GM06990 (cell line): ENCODE data around the gene BEND3.
"Not testable (repeated sequence)": the region's sequence is repeated elsewhere in the genome, so short reads cannot be mapped to it uniquely, and the experiment has no call there.

Experiments used
- DNase-seq: peaks from one replicate; pipeline ENCODE4 v3.0.0-alpha.2; 2011; ENCODE audit not compliant: insufficient read length; ENCODE audit errors: extremely low read depth
- H3K27me3 ChIP-seq: replicated peaks from 2 replicates; pipeline ENCODE4 v1.6.0; 2011; ENCODE audit warnings: low read length; ENCODE audit not compliant: control insufficient read depth, insufficient read depth
- H3K36me3 ChIP-seq: 2 replicates; pipeline ENCODE4 v1.5.1; 2011; ENCODE audit warnings: low read length; ENCODE audit not compliant: control insufficient read depth, insufficient read depth
- H3K4me3 ChIP-seq: replicated peaks from 2 replicates; pipeline ENCODE4 v1.5.1; 2011; ENCODE audit warnings: low read depth, mild to moderate bottlenecking, control low read depth, low read length
- CTCF ChIP-seq: IDR thresholded peaks from 2 replicates; pipeline ENCODE4 v1.5.1; 2011; ENCODE audit warnings: low read length, control low read depth, mild to moderate bottlenecking, inconsistent platforms; ENCODE audit not compliant: insufficient read depth, poor library complexity, severe bottlenecking

BEND3 gene

GRCh38 chr6:107103082-107103481 lies 12.2 kb downstream of the BEND3 start:
- no peaks in the 10 kb centered on the region; the same call in 1 of the 2 replicates for H3K36me3 ChIP-seq
- DNase-seq: no peak
- H3K4me3 ChIP-seq: no peak overlapping the region
- no peaks in the 10 kb centered on the region for H3K27me3 ChIP-seq
- no peak for TF ChIP-seq CTCF

GRCh38 chr6:107102414-107102805 lies 12.9 kb downstream of the BEND3 start:
- no peak for TF ChIP-seq CTCF
- H3K4me3 ChIP-seq: no peak overlapping the region

GRCh38 chr6:107101686-107102413 lies 13.5 kb downstream of the BEND3 start:
- Histone ChIP-seq H3K36me3 (no peaks in the 10 kb centered on the region; the same call in 1 of the 2 replicates), H3K27me3 (no peaks in the 10 kb centered on the region), H3K4me3 (no peak overlapping the region)
- DNase-seq: no peak
- TF ChIP-seq CTCF: no peak

More at GRCh38 chr6:107102414-107102805, 12.9 kb downstream of the BEND3 start:
- Histone ChIP-seq H3K36me3 (no peaks in the 10 kb centered on the region; the same call in 1 of the 2 replicates), H3K27me3 (no peaks in the 10 kb centered on the region)
- no peak for DNase-seq

GRCh38 chr6:107101211-107101610 lies 14.1 kb downstream of the BEND3 start:
- Histone ChIP-seq H3K27me3 (no peaks in the 10 kb centered on the region), H3K4me3 (no peak overlapping the region), H3K36me3 (no peaks in the 10 kb centered on the region; the same call in 1 of the 2 replicates)
- TF ChIP-seq CTCF: no peak
- no peak for DNase-seq

- Histone ChIP-seq H3K27me3 (no peaks in the 10 kb centered on the region), H3K4me3 (no peak overlapping the region), H3K36me3 (no peaks in the 10 kb centered on the region; the same call in 1 of the 2 replicates)
- no peak for DNase-seq
- no peak for TF ChIP-seq CTCF
These were observed 16.6 kb downstream of the BEND3 start for GRCh38 chr6:107098436-107099307.

- not testable (repeated sequence) for H3K4me3 ChIP-seq, H3K36me3 ChIP-seq, H3K27me3 ChIP-seq, DNase-seq
These were observed 30.9 kb downstream of the BEND3 start for GRCh38 chr6:107084459-107084858.
